ENCODE measurements around the gene OR52W1.

OR52W1 gene, protein sequence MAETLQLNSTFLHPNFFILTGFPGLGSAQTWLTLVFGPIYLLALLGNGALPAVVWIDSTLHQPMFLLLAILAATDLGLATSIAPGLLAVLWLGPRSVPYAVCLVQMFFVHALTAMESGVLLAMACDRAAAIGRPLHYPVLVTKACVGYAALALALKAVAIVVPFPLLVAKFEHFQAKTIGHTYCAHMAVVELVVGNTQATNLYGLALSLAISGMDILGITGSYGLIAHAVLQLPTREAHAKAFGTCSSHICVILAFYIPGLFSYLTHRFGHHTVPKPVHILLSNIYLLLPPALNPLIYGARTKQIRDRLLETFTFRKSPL

GRCh38 chr11:6199174-6199810 lies at the start of gene OR52W1:
Gene OR52W1, plus strand, starts transcription at chr11:6199224. Its CDS starts 0 bp downstream, at chr11:6199224.
- no peak for DNase-seq (ENCODE audit: low read depth in 2 of 2)

DNA sequence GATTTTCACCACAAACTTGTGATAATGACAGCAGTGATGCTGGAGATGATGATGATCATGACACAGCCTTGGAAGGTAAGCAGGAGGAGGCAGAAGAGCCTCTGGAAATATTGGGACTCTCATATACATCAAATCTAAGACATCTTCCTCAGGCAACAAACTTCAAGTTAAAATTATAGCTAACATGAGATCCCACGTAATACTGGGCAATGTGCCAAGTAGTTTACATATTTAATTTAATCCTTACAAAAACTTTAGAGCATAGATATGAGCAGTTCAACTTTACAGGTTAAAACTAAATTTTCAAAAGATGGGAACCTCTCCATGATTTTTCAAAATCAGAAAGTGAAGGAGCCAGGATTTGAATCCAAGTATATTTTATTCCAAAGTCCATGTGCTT lies 47.9 kb upstream of the OR52W1 start:
- no peak for DNase-seq (ENCODE audit: low read depth in 2 of 2)

GRCh38 chr11:6152126-6152525 lies 46.9 kb upstream of the OR52W1 start:
- DNase-seq (ENCODE audit: low read depth in 2 of 2), result no peak

DNA sequence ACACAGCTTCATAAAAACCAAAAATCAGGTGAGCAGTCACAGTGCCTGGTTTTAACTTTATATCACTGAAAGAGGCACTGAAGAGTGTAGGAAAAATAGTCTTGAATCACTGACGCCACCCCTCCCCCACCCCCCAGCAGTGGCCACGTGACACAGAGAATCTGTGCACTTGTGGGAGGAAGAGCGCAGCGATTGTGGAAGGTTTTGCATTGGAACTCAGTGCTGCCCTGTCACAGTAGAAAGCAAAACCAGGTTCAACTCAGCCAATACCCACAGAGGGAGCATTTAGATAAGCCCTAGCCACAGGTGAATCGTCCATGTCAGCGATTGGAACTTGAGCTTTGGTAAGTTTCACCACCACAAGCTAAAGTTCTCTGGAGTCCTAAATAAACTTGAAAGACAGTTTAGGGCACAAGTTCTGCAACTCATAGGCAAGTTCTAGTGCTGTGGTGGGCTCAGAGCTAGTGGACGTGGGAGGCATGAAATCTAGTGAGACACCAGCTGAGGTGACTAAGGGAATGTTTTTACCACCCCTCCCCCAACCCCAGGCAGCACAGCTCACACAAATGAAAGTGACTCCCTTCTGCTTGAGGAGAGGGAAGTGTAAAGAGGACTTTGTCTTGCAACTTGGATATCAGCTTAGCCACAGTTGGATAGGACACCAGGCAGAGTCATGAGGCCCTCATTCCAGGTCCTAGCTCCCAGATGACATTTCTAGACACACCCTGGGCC lies 42.2 kb upstream of the OR52W1 start:
- no peak for DNase-seq (ENCODE audit: low read depth in 2 of 2)

GRCh38 chr11:6170226-6170625 lies 28.8 kb upstream of the OR52W1 start, which contains the start of gene OR52B2:
Gene OR52B2, minus strand, starts transcription at chr11:6170326. Its CDS starts 0 bp downstream, at chr11:6170326.
- no peak for DNase-seq (ENCODE audit: low read depth in 2 of 2)

DNA sequence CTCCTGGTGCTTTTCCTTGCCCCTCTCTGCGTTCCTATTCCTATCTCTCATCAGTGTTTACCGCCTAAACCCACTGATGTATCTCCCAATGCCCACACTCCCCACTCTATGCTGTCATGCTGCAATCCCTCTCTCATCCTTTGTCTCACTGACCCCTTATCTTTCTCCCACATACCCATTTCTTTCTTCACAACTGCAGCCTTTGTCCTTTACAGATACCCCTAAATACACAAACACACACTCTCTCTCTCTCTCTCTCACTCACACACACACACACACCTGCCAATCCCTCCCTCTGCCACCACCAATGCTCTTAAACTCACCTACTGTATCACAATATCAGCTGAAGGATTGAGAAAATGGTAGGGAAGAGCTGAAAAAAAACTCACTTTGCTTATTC lies 23.6 kb upstream of the OR52W1 start:
- DNase-seq (ENCODE audit: low read depth in 2 of 2), result no peak

- DNase-seq (ENCODE audit: low read depth in 2 of 2), result no peak
Observed at GRCh38 chr11:6191742-6192141, 7.3 kb upstream of the OR52W1 start.

GRCh38 chr11:6194065-6194581 lies 4.9 kb upstream of the OR52W1 start:
- no peak for DNase-seq (ENCODE audit: low read depth in 2 of 2)

DNA sequence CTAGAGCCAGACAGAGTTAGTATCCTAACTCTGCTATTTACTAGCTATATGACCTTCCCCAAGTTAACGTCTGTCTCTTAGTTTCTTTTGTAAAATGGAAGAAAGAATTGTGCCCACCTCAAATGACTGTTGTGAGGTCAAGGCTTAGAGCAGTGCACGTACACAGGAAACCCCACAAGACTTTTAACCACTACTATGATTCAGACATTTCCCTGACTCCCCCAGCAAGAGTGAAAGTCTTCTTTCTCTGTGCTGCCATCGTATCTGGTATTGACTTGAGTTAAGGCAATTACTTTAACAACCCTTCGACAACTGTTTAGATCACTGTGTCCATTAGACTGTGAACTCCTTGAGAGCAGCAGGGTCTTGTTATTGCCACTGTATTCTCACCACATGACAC lies 2.6 kb upstream of the OR52W1 start:
- DNase-seq (ENCODE audit: low read depth in 2 of 2), result no peak

DNA sequence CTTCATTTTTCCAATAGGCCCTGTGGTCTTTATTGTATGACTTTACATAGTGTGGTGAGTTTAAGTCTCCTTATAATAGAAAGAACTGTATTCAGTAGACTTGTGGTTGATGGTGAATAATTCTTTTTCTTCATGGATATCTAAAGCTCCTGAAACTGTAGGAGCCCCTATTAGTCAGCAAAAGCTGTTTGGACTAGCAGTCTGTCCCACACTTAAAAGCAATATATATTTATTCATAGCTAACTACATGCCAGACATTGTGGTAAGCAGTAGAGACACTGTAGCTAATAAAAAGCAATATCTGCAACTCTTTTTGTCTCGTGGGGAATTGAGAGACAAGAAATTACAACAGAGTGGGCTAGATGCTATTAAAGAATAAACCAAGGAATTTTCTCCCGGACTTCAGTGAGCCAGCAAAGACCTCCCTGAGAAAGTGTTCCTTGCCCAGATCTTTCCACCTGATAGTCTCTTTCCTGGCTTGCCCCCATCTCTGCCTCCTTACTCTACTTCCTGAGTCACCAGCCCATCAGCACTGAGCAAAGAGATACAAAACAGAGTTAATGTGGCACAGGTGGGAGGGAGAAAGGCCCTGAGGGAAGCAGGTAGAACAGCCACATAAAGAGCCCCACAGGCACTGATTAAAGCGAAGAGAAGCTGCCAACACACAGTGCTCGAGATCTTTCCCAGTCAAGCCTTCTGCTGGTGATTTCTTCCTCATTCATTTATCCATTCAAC lies 1.4 kb upstream of the OR52W1 start:
- no peak for DNase-seq (ENCODE audit: low read depth in 2 of 2)

- DNase-seq (ENCODE audit: low read depth in 2 of 2), result no peak
Observed at GRCh38 chr11:6200975-6201374, 2.0 kb downstream of the OR52W1 start.

DNA sequence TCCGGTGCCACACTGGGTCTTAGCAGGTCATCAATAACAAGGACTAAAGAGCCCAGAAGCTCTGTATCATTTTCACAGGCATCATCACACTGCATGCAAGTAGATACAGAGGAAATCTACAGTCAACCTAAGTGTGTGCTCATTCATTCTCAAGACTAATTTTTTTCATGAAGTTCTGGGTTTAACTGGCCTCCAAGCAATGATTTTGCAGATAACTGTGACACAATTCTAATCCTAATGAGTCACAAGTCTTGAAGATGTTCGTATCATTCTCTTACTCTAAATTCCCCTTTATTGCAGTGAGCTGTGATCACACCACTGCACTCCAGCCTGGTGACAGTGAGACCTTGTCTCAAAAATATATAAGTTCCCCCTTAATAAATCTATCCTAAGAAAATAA lies 2.5 kb downstream of the OR52W1 start:
- DNase-seq (ENCODE audit: low read depth in 2 of 2), result no peak

DNA sequence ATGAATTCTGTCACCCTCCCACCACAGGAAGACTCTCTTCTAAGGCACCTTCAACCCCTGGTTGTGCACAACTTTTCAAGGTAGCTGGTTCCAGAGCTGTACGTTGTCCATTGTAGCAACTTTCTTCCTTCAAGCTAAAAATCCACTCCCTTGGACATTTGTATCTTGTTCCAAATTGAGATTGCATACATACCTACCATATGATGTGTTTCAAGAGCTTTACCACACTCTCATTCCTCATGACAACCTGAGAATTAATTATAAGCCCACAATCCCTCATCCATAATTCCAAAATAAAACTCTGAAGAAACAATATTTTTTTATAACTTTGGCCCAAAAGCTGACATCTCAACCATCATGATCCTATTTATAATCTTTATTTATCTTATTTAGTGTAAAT lies 3.0 kb downstream of the OR52W1 start:
- no peak for DNase-seq (ENCODE audit: low read depth in 2 of 2)

GRCh38 chr11:6203327-6203726 lies 4.3 kb downstream of the OR52W1 start:
- DNase-seq (ENCODE audit: low read depth in 2 of 2), result no peak

DNA sequence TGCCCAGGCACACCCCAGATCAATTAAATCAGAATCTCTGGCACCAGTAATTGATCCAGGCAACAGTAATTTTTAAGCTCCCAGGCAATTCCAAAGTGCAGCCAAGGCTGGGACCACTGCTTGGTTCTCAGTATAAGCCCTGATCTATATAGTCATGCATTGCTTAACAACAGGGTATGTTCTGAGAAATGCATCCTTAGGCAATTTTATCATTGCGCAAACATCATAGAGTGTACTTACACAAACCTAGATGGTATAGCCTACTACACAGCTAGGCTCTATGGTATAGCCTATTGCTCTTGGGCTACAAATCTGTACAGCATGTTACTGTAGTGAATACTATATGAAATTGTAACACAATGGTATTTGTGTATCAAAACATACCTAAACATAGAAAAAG lies 5.7 kb downstream of the OR52W1 start:
- no peak for DNase-seq (ENCODE audit: low read depth in 2 of 2)

- DNase-seq (ENCODE audit: low read depth in 2 of 2), result no peak
Observed at GRCh38 chr11:6205366-6205765, 6.3 kb downstream of the OR52W1 start, which contains the start of gene C11orf42. Gene C11orf42, plus strand, starts transcription at chr11:6205557. Its CDS starts 59 bp downstream, at chr11:6205616.

GRCh38 chr11:6206456-6207180 lies 7.6 kb downstream of the OR52W1 start:
- no peak for DNase-seq (ENCODE audit: low read depth in 2 of 2)

- DNase-seq (ENCODE audit: low read depth in 2 of 2), result no peak
Observed at GRCh38 chr11:6209801-6210200, 10.8 kb downstream of the OR52W1 start.

- no peak for DNase-seq (ENCODE audit: low read depth in 2 of 2)
Observed at GRCh38 chr11:6210274-6210955, 11.4 kb downstream of the OR52W1 start.

DNA sequence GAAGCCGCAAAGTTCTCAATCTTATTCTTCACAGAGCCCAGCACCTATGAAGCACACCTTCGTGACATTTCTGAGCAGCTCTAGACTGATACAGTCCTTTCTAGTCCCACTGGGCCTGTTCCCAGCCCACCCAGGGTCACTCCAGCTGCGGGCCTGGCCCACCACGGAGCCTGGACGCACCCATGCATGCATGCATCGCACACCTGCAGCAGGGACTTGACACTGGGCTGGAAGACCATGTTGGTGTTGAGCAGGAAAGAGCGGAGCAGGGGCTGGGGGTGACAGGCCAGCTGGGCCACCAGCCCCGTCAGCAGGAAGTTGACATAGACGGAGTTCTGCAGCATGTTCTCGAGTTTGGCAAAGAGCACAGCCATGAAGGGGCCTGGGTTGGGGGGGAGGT lies 15.5 kb downstream of the OR52W1 start:
- DNase-seq (ENCODE audit: low read depth in 2 of 2), result no peak
